ENCODE data around the gene GFPT2. TPM values are rescaled to one million over a fixed set of nuclear protein-coding genes. Genes with fewer than 3 reads are reported as not detected.

GFPT2 gene
- total and polyA plus RNA-seq, 9 donors, result 18.5 to 135 (median 41.5) TPM

GRCh38 chr5:180328296-180329137 is 24.6 kb downstream of the GFPT2 start:
- no peaks in the 10 kb centered on the region for H3K27me3 ChIP-seq
- intact Hi-C loops (cut with DNase I), result loop anchor here in 1 of 4 donors (5.0 kb wide), 1 partner anchor 36 kb away; the partner anchor contains the start of gene MAPK9
- no peaks in the 10 kb centered on the region for H3K9me3 ChIP-seq
- no peak overlapping the region for H3K27ac ChIP-seq
- 70 to 72% (median 71%) methylated on average over 31 of the region's 31 CpGs for WGBS, 3 donors
- TF ChIP-seq POLR2A (IDR thresholded peaks at IDR 0.05), result no peak
- TF ChIP-seq CTCF (IDR thresholded peaks at IDR 0.05), result peak; percentile 21 to 27 (median 25)
- H3K4me1 ChIP-seq (ENCODE audit: insufficient read depth), result peaks cover 9% of the 10 kb centered on the region
- no peak overlapping the region for H3K4me3 ChIP-seq
- H3K36me3 ChIP-seq, result no peaks in the 10 kb centered on the region
- DNase-seq, result peak; percentile 56 to 79 (median 71)

- Histone ChIP-seq H3K27ac (no peak overlapping the region), H3K4me1 (ENCODE audit: insufficient read depth) (peaks cover 8% of the 10 kb centered on the region), H3K4me3 (no peak overlapping the region), H3K9me3 (no peaks in the 10 kb centered on the region), H3K36me3 (no peaks in the 10 kb centered on the region), H3K27me3 (no peaks in the 10 kb centered on the region)
- intact Hi-C loops (cut with DNase I), result loop anchor here in 1 of 4 donors (5.0 kb wide), 1 partner anchor 35 kb away; the partner anchor contains the start of gene MAPK9
- WGBS, 3 donors, result 87 to 90% (median 88%) methylated on average over 10 of the region's 10 CpGs
- no peak for DNase-seq
- TF ChIP-seq EP300 (IDR thresholded peaks at IDR 0.05), result no peak
- TF ChIP-seq POLR2A (IDR thresholded peaks at IDR 0.05), result no peak
- no peak for TF ChIP-seq CTCF (IDR thresholded peaks at IDR 0.05)
Observed at GRCh38 chr5:180326989-180327565, 26.1 kb downstream of the GFPT2 start.

GRCh38 chr5:180324601-180324950 is 28.6 kb downstream of the GFPT2 start:
- Histone ChIP-seq H3K4me1 (ENCODE audit: insufficient read depth) (peaks cover 1% of the 10 kb centered on the region), H3K27me3 (no peaks in the 10 kb centered on the region), H3K4me3 (no peak overlapping the region), H3K36me3 (no peaks in the 10 kb centered on the region), H3K9me3 (no peaks in the 10 kb centered on the region), H3K27ac (no peak overlapping the region)
- intact Hi-C loops (cut with DNase I), result no loop called here
- WGBS, 3 donors, result 23 to 52% (median 37%) methylated on average over 8 of the region's 8 CpGs
- no peak for DNase-seq
- no peak for TF ChIP-seq EP300 (IDR thresholded peaks at IDR 0.05)
- no peak for TF ChIP-seq POLR2A (IDR thresholded peaks at IDR 0.05)
- no peak for TF ChIP-seq CTCF (IDR thresholded peaks at IDR 0.05)

GRCh38 chr5:180323941-180324600 is 29.1 kb downstream of the GFPT2 start:
- no peaks in the 10 kb centered on the region for H3K9me3 ChIP-seq
- no peak overlapping the region for H3K4me3 ChIP-seq
- WGBS, 3 donors, result 14 to 47% (median 23%) methylated on average over 11 of the region's 11 CpGs
- DNase-seq, result no peak
- H3K27me3 ChIP-seq, result no peaks in the 10 kb centered on the region
- no peak for TF ChIP-seq CTCF (IDR thresholded peaks at IDR 0.05)
- TF ChIP-seq EP300 (IDR thresholded peaks at IDR 0.05), result no peak
- TF ChIP-seq POLR2A (IDR thresholded peaks at IDR 0.05), result no peak
- intact Hi-C loops (cut with DNase I), result no loop called here
- H3K36me3 ChIP-seq, result no peaks in the 10 kb centered on the region
- no peak overlapping the region for H3K27ac ChIP-seq
- H3K4me1 ChIP-seq (ENCODE audit: insufficient read depth), result peaks cover 1% of the 10 kb centered on the region
